Stomach (tissue), 4 donors: ENCODE results near the gene CISH.

Experiments used
- CTCF ChIP-seq, 7 experiments: fragments of 450-650 bp in 4 of 7; fragments of 200-600 bp in 3 of 7; sonication (generic) in 3 of 7; IDR thresholded peaks; one replicate each; pipeline ENCODE4 v1.5.1; 2016 to 2019; ENCODE audit warnings: antibody characterized with exemption in 7 of 7, control low read depth in 2 of 7, mild to moderate bottlenecking in 1 of 7
- EP300 ChIP-seq: sonication (generic); formaldehyde crosslinking; IDR thresholded peaks from one replicate; pipeline ENCODE4 v1.6.1; 2017; ENCODE audit warnings: antibody characterized with exemption
- POLR2A ChIP-seq, 4 donors: fragments of 450-650 bp; IDR thresholded peaks; one replicate each; pipeline ENCODE4 v1.6.1; 2016; ENCODE audit warnings: antibody characterized with exemption in 4 of 4, control low read depth in 2 of 4, mild to moderate bottlenecking in 1 of 4, moderate library complexity in 1 of 4
- POLR2AphosphoS5 ChIP-seq, 3 donors: sonication (generic); formaldehyde crosslinking; IDR thresholded peaks; one replicate each; pipeline ENCODE4 v1.6.1; 2016; ENCODE audit warnings: antibody characterized with exemption in 3 of 3

- TF ChIP-seq EP300 (no peak), CTCF (IDR thresholded peaks at IDR 0.05) (no peak), POLR2AphosphoS5 (IDR thresholded peaks at IDR 0.05) (peak in 2 of 3 donors; percentile 8 to 20), POLR2A (IDR thresholded peaks at IDR 0.05) (no peak)
These were observed 51.9 kb downstream of the CISH start for GRCh38 chr3:50559702-50560101.
